GM19455 (cell line): ENCODE data around the gene RNF214.
"Not testable (repeated sequence)": the region's sequence is repeated elsewhere in the genome, so short reads cannot be mapped to it uniquely, and the experiment has no call there.

Experiments used
- ATAC-seq: cut with Tn5 transposase; IDR thresholded peaks from one replicate; pipeline ENCODE4 v1.9.1; 2021; ENCODE audit not compliant: unreplicated experiment

RNF214 gene

DNA sequence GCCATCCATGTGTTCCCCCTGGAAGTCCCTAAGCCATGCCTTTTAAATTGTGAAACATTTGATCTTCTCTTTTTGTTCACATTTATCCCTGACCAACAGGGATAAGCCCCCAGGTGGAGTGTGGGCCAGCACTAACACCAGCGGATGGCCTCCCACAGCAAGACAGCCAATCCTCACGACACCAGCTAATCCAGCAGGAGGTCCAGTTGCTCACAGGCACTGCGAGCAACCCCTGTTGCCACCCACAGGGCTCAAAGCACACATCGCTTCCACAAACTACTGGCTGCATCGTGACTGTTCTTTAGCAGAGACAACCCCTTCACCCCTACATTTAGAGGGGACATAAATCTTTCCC, 2.6 kb upstream of the RNF214 start:
- ATAC-seq = no peak

DNA sequence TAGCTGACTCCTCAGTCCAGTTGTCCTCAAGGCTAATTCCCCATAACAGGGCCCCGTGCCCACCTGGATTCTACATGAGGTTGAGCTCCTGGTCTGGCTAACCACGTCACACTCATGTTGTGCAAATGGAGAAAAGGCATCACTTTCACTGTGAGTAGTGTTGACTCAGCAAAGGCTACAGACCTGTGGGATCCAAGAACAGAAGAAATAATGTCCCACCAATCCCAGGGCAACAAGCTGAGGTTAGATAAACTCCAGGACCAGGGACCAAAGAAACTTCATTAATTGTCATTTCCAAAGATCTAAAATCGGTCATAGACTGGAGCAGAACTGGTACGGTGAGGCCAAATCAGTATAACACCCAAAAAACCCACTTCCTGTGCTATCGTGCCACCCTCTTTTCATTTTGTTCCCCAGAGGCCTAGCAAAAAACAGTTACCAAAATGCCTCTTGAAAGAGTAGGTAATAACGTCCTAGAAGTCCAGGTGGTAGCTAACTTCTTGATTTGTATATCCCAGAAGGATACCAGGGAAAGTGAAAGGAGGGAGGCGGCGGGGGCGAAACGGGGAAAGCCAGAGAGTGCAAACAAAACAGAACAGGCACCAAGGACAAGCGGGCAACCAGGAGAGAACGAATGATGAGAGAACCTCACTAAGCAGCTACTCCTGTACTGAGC, 2.0 kb upstream of the RNF214 start:
- ATAC-seq = no peak

DNA sequence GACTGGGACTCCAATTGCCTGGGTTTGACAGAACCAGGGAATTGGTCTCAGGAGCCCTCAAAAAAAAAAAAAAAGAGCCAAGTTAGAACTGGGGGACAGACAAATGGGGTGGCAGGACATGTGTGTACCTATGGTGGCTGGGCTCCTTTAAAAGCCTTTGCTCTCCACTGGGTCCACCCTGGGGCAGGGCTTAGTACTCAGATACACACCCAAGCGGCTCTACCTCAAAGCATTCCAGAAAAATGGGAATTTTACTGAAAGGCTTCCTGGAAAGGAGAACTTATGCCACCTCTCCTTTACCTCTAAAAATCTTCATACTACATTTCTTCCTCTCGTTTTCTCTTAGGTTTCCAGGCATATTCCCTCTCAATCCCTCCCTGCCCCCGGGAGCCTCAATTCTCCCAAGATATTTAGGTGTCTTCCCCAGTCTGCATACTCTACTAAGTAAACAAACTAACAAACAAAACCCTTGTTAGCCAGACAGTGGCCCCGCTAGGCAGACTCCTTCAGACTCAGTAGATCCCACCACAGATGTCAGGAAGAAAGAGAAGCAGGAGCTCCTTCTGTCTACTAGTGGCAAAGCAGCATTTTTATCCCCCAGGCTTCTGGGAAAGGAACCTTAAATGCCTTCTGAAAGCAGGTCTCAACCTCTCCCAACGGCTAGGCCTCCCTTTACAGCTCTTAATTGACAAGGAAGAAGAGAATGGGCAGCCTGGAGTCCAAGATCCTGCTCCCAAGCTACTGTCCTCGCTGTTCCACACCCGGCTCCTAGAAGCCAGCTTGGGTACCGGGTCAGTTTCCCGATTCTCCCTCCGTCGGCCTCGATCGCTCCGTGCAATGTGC, 1.3 kb upstream of the RNF214 start:
- no peak for ATAC-seq

DNA sequence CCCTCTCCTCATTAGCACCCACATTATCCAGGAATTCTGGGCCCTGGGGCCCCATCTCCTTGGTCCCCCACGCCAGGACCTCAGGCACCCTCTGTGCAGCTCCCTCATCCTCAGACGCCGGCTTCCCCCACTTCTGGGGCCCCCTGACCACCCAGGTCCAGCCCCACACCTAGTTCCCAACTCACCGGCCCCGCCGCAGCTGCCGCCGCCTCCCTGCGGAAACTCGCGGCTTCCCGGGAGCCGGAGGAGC, 704 bp upstream of the RNF214 start, which contains the start of gene PCSK7:
Gene PCSK7, minus strand, starts transcription at position 232 of the 250 bp plus-strand sequence. CDS start 2,229 bp downstream, outside the sequence.
- ATAC-seq = no peak

DNA sequence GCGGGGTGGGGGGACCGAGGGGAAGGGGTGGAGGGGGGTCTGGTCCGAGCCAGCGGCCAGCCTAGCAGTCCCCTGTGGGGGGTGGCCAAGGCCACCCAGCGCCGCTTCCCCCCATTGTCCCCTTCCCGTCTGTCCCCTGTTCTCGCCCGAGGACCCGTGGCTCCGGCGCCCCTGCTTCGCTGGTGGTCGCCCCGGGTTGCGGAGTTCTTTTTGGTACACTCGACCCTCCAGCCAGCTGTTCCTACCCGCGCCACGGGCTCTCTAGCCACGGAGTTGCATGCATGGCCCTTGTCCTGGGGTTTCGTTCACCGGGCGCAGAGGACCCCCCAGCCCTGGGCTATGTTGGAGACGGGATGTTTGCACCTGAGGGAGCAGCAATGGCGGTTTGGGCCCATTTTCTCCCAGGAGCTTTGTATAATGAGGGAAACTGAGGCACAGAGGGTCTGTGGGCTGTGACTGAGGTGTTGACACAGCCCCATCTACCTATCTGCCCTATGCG, 489 bp downstream of the RNF214 start:
- ATAC-seq = no peak

DNA sequence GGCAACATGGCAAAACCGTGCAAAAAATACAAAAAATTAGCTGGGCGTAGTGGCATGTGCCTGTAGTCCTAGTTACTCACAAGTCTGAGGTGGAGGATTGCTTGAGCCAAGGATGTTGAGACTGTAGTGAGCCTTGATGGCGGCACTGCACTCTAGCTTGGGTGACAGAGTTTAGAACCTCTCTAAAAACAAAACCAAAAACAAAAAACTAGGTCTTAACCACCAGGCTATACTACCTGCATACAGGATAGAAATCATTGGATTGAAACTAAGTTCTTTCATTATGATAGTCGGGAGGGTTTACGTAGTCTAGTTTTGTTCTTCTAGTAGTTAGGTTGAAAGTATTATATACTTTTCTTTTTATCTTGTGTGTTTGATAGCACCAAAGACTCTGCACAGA, 5.8 kb downstream of the RNF214 start:
- no peak for ATAC-seq

DNA sequence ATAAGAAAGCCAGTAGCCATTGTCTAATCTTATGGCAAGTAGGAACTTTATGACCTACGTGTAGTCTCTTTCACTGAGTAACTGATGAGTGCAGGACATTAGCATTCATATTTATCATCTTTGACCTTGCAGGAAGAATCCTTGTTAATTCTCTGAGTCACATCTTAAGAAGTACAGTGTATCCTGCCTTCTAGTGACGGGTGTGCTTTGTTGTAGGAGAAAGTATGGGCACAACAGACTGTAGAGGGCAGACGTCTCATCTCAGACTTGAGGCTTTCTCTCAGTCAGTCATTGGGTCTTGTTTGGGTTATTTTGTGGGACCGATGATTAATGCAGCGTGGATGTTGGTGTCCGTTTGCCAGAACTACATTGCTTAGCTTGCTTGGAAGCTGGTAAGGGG, 6.8 kb downstream of the RNF214 start:
- no peak for ATAC-seq

DNA sequence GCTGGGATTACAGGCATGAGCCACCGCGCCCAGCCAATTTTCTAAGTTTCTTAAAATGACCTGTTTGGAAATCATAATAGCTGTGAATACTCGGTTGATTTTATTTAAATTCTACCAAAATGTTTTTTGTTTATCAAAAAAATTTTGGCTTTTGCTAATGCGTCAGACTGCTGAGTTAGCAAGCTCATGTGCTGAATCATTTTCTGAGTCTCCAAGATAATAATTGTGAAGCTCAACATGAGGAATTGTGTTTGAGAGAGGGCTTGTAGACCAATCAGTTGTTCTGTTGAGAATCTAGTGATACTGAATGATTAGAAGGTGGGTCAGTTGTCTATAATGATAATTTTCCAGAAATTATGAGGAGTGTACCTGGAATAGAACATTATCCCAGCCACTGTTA, 15.9 kb downstream of the RNF214 start:
- ATAC-seq = no peak

DNA sequence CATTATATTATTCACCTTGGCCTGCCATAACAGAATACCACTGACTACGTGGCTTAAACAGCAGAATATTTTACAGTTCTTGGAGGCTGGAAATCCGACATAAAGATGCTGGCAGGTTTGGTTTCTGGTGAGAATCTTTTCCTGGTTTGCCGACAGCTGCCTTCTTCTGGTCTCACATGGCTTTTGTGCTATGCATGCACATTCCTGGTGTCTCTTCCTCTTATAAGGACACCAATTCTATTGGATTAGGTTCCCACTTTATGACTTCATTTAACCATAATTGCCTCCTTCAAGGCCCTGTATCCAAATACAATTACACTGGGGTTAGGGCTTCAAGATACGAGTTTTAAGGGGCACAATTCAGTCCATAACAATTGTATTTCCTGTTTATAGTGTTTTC, 17.1 kb downstream of the RNF214 start:
- no peak for ATAC-seq

DNA sequence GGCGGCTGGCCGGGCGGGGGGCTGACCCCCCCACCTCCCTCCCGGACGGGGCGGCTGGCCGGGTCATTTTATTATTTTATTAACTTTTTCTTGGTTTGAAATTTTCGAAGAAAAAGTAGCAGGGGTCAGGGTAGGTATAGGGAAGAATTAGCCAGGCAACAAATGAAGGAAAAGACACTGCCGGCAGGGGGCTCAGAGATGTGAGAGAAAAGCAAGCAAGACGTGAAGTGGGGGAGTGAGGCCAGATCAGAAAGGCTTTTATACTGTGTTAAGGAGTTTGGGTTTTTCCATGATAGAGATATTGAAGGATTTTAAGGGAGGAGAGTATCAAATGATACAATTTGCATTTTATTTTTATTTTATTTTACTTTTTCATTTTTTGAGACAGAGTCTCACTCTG, 19.0 kb downstream of the RNF214 start:
- no peak for ATAC-seq

DNA sequence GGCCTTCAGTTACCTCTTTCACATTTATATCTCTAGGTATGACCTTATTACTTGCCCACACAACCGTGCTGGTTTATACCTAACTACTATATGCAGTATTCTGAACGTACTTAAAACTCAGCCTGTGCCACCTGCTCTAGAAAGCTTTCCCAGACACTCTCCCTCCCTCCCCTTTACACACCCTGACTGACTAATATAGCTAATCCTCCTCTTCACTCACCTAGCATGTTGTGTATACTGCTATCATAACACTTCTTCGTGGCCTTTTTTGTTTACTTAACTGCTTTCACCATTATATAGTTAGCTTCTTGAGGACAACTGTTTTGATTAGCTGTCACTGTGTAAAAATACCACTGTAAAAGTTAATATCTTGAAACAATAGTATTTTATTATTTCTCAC, 23.5 kb downstream of the RNF214 start:
- no peak for ATAC-seq

DNA sequence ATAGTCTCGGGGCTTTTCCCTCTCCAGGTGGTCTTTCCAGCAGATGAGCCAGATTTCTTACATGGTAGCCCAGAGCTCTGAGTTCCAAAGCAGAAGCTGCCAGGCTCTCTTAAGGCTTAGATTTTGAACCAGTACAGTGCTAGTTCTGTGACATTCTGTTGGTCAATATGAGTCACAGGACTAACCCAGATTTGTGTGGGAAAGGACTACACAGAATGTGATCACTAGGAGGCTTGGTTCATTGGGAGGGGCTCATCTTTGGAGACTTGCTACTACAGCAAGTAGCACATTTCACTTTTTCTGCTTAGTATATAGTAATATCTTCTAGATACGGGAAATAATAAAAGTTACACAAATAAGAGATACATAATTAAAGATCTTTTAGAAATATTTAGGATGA, 24.1 kb downstream of the RNF214 start:
- no peak for ATAC-seq

DNA sequence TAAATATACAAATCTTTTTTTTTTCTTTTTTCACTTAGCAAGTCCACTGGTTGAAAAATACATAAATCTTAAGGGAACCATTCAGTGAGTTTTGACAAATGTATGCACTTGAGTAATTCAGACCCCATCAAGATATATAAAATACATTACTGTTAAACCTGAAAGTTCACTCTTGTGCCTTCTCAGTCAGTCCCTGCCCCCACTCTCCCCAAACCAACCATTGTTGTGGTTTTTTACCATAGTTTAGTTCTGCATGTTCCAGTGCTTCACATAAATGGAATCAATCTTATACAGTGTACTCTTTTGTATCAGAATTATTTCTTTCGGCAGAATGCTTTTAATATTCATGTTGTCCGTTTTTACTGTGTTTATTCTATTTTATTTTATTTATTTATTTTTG, 26.1 kb downstream of the RNF214 start:
- no peak for ATAC-seq

DNA sequence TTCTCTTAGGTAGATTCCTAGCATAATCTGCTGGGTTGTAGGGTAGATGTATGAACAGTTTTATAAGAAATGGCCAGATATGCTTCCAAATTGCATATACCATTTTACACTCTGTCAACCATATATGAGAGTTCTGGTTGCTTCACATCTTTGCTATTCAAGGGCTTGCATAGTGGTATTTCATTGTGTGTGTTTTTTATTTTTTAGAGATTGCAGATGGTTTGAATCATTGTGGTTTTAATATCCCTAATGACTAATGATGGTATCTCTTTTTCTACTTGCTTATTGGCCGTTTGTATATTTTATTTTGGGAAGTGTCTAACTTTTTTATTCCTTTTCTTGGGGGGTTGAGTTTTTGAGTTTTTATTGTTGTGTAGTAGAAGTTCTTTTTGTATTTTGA, 26.9 kb downstream of the RNF214 start:
- no peak for ATAC-seq

DNA sequence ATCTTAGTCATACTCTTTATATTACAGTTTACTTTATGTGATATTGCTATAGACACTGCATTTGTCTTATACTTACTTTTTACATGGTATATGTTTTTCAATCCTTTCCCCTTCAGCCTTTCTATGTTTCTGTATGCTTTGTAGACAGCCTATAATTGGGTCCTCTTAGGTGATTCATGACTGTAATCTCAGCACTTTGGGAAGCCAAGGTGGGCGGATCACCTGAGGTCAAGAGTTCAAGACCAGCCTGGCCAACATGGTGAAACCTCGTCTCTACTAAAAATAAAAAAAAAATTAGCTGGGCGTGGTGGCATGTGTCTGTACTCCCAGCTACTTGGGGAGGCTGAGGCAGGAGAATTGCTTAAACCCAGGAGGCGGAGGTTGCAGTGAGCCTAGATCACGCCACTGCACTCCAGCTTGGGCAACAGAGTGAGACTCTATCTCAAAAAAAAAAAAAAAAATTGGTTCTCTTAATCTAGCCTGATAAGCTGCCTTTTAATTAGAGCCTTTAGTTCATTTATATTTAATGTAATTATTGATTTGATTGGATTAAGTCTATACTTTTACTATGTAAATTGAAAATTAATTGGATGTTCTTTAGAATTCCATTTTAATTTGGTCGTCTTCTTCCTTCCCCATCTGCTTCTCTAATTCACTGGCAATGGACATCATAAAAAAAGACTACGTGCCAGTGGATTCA, 32.3 kb downstream of the RNF214 start:
- ATAC-seq = not testable (repeated sequence)

DNA sequence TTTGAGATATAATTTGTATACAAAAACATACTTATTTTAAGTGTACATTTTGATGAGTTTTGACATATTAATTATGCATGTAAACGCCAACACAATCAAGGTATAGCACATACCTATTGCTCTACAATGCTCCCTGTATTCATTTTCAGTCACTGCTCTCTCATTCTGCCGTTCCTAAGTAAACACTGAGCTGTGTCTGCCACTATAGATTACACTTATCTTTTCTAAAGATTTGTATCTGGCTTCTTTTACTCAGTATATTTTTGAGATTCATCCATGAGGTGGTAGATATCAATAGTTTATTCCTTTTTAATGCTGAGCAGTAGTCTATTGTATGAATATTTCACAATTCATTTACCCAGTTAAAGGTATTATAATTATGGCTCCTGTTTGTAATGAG, 33.3 kb downstream of the RNF214 start:
- ATAC-seq = no peak

DNA sequence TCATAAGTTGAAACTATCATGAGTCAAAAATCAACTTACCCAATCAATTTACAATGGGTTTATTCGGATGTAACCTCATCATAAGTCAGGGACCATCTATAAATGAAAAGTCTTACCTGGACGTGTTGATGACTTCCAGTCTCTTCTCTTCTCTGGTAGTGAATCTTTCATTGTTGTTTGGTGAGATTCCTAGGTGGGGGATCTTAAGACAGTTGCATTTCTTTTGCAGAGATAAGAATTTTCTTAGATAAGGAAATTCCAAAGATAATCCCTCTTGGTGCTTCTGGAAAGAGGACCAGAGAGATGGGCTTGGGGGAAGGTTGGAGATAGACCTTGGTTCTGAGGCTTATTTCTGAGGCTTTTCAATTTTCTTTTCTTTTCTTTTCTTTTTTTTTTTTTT, 37.4 kb downstream of the RNF214 start:
- no peak for ATAC-seq

DNA sequence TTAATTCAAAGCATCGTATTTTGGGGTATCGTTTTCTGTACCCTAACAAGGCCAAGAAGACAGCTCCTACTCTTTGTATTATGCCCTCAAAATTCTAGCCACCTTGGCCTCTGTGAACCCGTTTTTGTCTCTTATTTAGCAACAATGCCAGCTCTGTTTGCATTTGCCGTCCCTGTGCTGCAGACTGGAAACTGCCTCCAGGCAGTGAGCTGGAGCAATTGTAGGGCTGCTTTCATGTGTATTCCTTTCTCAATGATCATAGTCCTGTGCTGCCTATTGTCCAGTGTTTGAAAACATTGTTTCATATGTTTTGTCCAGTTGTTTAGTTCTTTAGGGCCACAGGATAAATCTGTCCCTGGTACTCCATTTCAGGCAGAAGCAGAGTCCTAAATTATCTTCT, 38.7 kb downstream of the RNF214 start:
- ATAC-seq = no peak

DNA sequence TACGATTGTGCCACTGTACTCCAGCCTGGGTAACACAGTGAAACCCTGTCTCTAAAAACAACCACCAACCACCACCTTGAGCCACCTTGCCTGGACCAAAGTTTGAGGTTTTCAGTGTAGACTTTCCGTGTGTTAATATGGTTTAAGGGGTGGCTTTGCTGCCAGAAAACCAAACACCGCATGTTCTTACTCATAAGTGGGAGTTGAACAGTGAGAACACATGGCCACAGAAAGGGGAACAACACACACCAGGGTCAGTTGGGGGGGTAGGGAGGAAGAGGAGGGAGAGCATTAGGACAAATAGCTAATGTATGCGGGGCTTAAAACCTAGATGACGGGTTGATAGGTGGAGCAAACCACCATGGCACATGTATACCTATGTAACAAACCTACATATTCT, 39.7 kb downstream of the RNF214 start:
- ATAC-seq = not testable (repeated sequence)

DNA sequence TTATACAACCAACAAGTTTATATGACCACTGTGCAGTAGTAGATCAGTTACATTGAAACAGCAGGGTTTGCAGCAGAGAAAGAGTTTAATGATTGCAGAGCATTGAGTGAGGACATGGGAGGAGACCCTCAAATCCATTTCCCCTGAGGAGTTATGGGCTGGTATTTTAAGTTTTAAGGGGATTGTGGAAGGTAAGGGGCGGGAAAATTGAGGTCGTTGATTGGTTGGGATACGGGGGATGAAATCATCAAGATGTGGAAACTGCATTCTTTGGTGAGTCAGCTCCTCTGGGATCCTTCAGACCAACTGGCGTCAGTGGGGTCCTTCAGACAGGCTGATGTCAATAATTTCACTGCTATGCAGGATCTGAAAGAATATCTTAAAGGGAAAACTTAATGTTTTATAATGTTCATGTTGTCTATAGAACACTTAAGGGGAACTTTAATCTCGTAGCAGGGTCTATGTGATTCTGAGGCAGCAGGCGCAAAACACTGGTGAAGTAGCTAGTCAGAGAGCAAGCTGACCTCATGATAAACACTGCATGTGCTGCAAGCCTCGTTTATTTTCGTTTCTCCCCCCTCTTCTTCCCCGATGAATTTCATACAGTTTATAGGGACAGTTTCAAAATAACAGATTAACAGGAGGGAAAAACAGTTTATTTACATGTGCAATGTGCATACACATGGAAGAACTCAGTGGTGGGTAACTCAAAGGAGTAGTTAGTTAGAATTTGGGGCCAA, 41.2 kb downstream of the RNF214 start:
- ATAC-seq = no peak

DNA sequence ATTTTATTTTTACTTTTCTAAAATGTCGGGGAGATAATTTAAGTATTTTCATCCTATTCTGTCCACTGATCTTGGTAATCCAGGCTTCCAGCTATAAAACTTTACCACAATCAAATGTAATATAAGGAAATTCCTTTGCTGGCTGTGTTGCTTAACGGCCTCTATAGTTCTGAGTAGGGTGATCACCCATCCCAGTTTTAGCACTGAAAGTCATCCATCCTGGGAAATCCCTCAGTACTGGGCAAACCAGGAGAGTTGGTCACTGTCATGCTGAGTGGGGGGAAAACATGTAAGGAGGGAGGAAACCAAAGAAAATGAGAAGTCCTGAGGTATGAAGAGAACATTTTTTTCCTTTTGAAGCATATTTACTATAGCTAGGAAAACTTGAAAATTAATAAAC, 45.9 kb downstream of the RNF214 start:
- ATAC-seq = no peak
